Skeletal muscle tissue (tissue), 4 donors: Measurements from ENCODE around the gene RFNG. TPM values are rescaled to one million over a fixed set of nuclear protein-coding genes. Genes with fewer than 3 reads are reported as not detected.

ENCODE experiments used
- H3K27ac ChIP-seq: one replicate; pipeline ENCODE4 v1.7.0; 2013; ENCODE audit warnings: mild to moderate bottlenecking, low read depth, low read length, inconsistent platforms
- H3K27me3 ChIP-seq, 3 donors: one replicate each; pipeline ENCODE4 v1.7.0; 2013; ENCODE audit warnings: low read length in 3 of 3; ENCODE audit not compliant: control insufficient read depth in 3 of 3, insufficient read depth in 3 of 3
- H3K36me3 ChIP-seq, 3 donors: one replicate each; pipeline ENCODE4 v1.7.0; 2013; ENCODE audit warnings: low read length in 3 of 3; ENCODE audit not compliant: control insufficient read depth in 3 of 3, insufficient read depth in 3 of 3
- H3K4me1 ChIP-seq, 3 donors: one replicate each; pipeline ENCODE4 v1.7.0; 2013; ENCODE audit warnings: low read length in 3 of 3, mild to moderate bottlenecking in 3 of 3; ENCODE audit not compliant: control insufficient read depth in 3 of 3, insufficient read depth in 3 of 3
- H3K4me3 ChIP-seq, 3 donors: one replicate each; pipeline ENCODE4 v1.7.0; 2013; ENCODE audit warnings: low read length in 3 of 3
- H3K9ac ChIP-seq, 3 donors: one replicate each; pipeline ENCODE4 v1.7.0; 2013; ENCODE audit warnings: low read length in 3 of 3, mild to moderate bottlenecking in 3 of 3, moderate library complexity in 2 of 3, low read depth in 1 of 3
- H3K9me3 ChIP-seq, 3 donors: one replicate each; pipeline ENCODE4 v1.7.0; 2013; ENCODE audit warnings: low read length in 3 of 3; ENCODE audit not compliant: control insufficient read depth in 3 of 3
- total RNA-seq: library from RNA; depleted of rRNA; stranded (reverse); fragments of >200 nt; gene quantifications from one replicate; pipeline ENCODE4 v1.2.3, GENCODE V29; 2014
- donor health status: Osteomylitis.

Gene RFNG
- total RNA-seq, 1 donor from 2014 or later, result 16.7 TPM

- no peaks in the 10 kb centered on the region for H3K9me3 ChIP-seq
- H3K9ac ChIP-seq, result peak overlapping the region in 1 of 3 donors; percentile 16
- peaks cover 46 to 64% (median 61%) of the 10 kb centered on the region in 3 donors for H3K4me1 ChIP-seq
Measured at GRCh38 chr17:82020572-82021106, 31.0 kb downstream of the RFNG start.

GRCh38 chr17:82019690-82020571 lies 31.7 kb downstream of the RFNG start:
- Histone ChIP-seq H3K9ac (peak overlapping the region in 1 of 3 donors; percentile 54), H3K4me1 (peaks cover 46 to 64% (median 61%) of the 10 kb centered on the region in 3 donors), H3K4me3 (no peak overlapping the region), H3K36me3 (no peaks in the 10 kb centered on the region), H3K9me3 (no peaks in the 10 kb centered on the region), H3K27me3 (no peaks in the 10 kb centered on the region), H3K27ac (no peak overlapping the region)

More at GRCh38 chr17:82020572-82021106, 31.0 kb downstream of the RFNG start:
- no peak overlapping the region for H3K4me3 ChIP-seq
- no peak overlapping the region for H3K27ac ChIP-seq
- H3K36me3 ChIP-seq, result no peaks in the 10 kb centered on the region
- no peaks in the 10 kb centered on the region for H3K27me3 ChIP-seq

GRCh38 chr17:82018989-82019689 lies 32.5 kb downstream of the RFNG start:
- Histone ChIP-seq H3K4me1 (peaks cover 45 to 59% (median 57%) of the 10 kb centered on the region in 3 donors), H3K4me3 (no peak overlapping the region), H3K36me3 (no peaks in the 10 kb centered on the region), H3K9ac (peak overlapping the region in 2 of 3 donors; percentile 20 to 54), H3K9me3 (no peaks in the 10 kb centered on the region), H3K27me3 (no peaks in the 10 kb centered on the region), H3K27ac (peak overlapping the region; percentile 25)

- Histone ChIP-seq H3K4me3 (peak overlapping the region in 1 of 3 donors; percentile 2), H3K27me3 (no peaks in the 10 kb centered on the region), H3K9me3 (no peaks in the 10 kb centered on the region), H3K27ac (peak overlapping the region; percentile 40), H3K9ac (peak overlapping the region in 2 of 3 donors; percentile 20 to 54), H3K4me1 (peaks cover 38 to 51% (median 50%) of the 10 kb centered on the region in 3 donors), H3K36me3 (no peaks in the 10 kb centered on the region)
Measured at GRCh38 chr17:82018152-82018988, 33.2 kb downstream of the RFNG start.

- Histone ChIP-seq H3K9ac (peak overlapping the region in 1 of 3 donors; percentile 54), H3K27ac (peak overlapping the region; percentile 40)
Measured at GRCh38 chr17:82017612-82018151, 33.9 kb downstream of the RFNG start.

GRCh38 chr17:82016875-82017459 lies 34.6 kb downstream of the RFNG start:
- Histone ChIP-seq H3K27me3 (no peaks in the 10 kb centered on the region), H3K4me3 (no peak overlapping the region), H3K27ac (no peak overlapping the region), H3K9ac (peak overlapping the region in 1 of 3 donors; percentile 40), H3K36me3 (peaks cover 0 to 2% (median 0%) of the 10 kb centered on the region in 3 donors), H3K9me3 (no peaks in the 10 kb centered on the region), H3K4me1 (peaks cover 34 to 45% (median 44%) of the 10 kb centered on the region in 3 donors)

More at GRCh38 chr17:82017612-82018151, 33.9 kb downstream of the RFNG start:
- H3K27me3 ChIP-seq, result no peaks in the 10 kb centered on the region
- peaks cover 38 to 50% (median 49%) of the 10 kb centered on the region in 3 donors for H3K4me1 ChIP-seq
- H3K9me3 ChIP-seq, result no peaks in the 10 kb centered on the region
- H3K4me3 ChIP-seq, result no peak overlapping the region
- no peaks in the 10 kb centered on the region for H3K36me3 ChIP-seq

- Histone ChIP-seq H3K27me3 (no peaks in the 10 kb centered on the region), H3K4me1 (peaks cover 27 to 38% (median 37%) of the 10 kb centered on the region in 3 donors), H3K27ac (no peak overlapping the region), H3K4me3 (no peak overlapping the region), H3K9me3 (no peaks in the 10 kb centered on the region), H3K9ac (no peak overlapping the region), H3K36me3 (peaks cover 0 to 3% (median 0%) of the 10 kb centered on the region in 3 donors)
Measured at GRCh38 chr17:82016061-82016874, 35.3 kb downstream of the RFNG start.

GRCh38 chr17:82015311-82015971 lies 36.2 kb downstream of the RFNG start:
- peaks cover 0 to 3% (median 0%) of the 10 kb centered on the region in 3 donors for H3K36me3 ChIP-seq
- H3K4me1 ChIP-seq, result peaks cover 25 to 33% (median 33%) of the 10 kb centered on the region in 3 donors
- no peak overlapping the region for H3K4me3 ChIP-seq
- no peaks in the 10 kb centered on the region for H3K27me3 ChIP-seq
- no peaks in the 10 kb centered on the region for H3K9me3 ChIP-seq
- H3K27ac ChIP-seq, result no peak overlapping the region
- no peak overlapping the region for H3K9ac ChIP-seq
